GM19467 (cell line): ENCODE measurements around the gene SLC43A1.

Source experiments
- ATAC-seq: cut with Tn5 transposase; IDR thresholded peaks from one replicate; pipeline ENCODE4 v1.9.1; 2021; ENCODE audit warnings: mild to moderate bottlenecking, moderate library complexity; ENCODE audit not compliant: unreplicated experiment

SLC43A1 gene

GRCh38 chr11:57434640-57435546 is 80.6 kb downstream of the SLC43A1 start:
- ATAC-seq, result no peak
